Erythroblast (primary cell): ENCODE results near the gene COBLL1.

Source experiments
- GATA1 ChIP-seq: IDR thresholded peaks from 2 replicates; pipeline ENCODE4 v1.6.1; 2011; ENCODE audit warnings: low read depth, mild to moderate bottlenecking, control low read depth, low read length, moderate library complexity
- POLR2A ChIP-seq: IDR thresholded peaks from 2 replicates; pipeline ENCODE4 v1.6.1; 2011; ENCODE audit warnings: mild to moderate bottlenecking, low read length

DNA sequence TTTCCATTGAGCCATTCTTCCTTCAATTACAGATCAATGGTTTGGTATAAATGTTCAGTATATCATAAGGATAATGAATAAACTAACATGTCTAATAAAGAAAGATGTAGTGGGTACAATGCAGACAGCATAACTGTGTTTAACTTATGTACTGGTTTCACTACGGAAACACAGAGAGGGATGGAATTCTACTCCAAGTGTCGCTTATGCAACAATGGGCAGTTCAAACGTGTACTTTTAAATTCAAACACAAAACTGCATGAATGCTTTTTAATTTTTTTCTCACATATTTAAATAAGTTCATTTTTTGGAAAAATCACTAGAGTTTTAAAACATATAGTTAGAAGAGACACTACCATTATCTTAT lies 74.7 kb downstream of the COBLL1 start:
- TF ChIP-seq POLR2A (no peak), GATA1 (no peak)
